NCI-H446 (cell line): ENCODE data around the gene PEX19.
A peak's percentile ranks its signal among the peaks of the same experiment; 100 is the strongest.
"Not testable (repeated sequence)": the region's sequence is repeated elsewhere in the genome, so short reads cannot be mapped to it uniquely, and the experiment has no call there.

Experiments
- DNase-seq, 2 experiments: peaks; one replicate each; lab custom pipeline; 2025; lab: John Stamatoyannopoulos, UW

The PEX19 gene, protein sequence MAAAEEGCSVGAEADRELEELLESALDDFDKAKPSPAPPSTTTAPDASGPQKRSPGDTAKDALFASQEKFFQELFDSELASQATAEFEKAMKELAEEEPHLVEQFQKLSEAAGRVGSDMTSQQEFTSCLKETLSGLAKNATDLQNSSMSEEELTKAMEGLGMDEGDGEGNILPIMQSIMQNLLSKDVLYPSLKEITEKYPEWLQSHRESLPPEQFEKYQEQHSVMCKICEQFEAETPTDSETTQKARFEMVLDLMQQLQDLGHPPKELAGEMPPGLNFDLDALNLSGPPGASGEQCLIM

DNA sequence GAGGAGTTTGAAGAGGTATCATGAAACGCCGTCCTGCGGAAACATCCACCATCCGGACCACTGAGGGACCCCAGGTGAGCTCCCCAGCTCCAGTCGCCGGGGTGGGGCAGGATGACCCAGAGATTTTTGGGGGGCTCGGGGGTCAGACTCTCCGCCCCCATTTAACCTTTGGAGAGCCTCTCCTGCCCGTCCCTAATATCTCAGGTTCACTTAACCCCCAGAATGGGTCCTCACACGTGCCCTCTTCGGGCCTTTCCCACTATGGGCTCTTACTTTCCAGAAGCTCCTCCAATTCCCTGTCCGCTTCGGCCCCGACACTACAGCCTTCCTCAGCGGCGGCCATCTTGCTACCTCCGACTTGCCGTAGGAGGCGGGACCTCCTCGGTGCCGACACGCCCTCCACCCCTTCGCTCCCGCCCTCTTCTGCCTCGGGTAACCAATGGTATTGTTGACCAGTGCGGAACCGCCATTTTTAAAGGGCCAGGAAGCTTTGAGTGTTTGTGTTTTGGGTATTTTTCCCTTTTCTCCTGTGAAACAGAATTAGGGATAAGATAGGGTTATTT lies at the start of gene PEX19:
Gene PEX19, minus strand, starts transcription at position 352 of the 563 bp plus-strand sequence. Its CDS starts 9 bp downstream, at position 343.
- DNase-seq: peak; percentile 88 to 92

DNA sequence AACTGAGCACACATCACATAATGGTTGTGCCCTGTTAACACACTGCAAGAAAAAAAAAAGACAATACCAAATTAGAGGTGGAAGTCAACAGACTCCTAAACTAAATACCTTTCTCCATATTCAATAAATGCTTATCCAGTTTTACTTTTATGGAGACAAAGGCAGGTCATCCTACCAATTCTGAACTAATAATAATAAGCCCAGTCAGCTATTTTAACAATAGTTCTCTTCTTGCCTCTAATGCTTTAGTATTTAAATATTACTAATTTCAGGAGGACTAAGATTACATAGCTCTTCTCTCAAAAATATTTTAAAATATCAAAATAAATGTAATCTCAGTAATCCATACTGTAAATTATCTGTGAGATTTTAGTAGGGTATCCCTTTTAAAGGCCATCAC lies 47.6 kb upstream of the PEX19 start:
- no peak for DNase-seq

DNA sequence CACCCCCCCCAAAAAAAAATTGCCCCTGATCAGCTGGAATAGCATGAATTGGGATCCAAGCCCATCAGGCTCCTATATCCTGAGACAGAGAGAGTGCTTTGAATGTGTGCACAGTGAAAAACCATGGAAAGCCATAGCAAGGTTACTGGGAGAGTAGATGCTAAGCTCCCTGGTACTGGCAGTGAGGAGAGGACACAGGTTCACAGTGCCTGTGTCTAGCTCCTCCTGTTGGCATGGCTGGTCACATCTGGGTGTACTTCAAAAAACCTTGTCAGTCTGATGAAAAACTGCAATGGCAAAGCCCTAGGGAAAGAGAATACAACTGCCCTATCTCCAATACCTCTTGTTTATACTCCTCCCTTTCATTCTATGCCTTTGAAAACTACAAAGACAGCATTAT lies 45.2 kb upstream of the PEX19 start:
- no peak for DNase-seq

DNA sequence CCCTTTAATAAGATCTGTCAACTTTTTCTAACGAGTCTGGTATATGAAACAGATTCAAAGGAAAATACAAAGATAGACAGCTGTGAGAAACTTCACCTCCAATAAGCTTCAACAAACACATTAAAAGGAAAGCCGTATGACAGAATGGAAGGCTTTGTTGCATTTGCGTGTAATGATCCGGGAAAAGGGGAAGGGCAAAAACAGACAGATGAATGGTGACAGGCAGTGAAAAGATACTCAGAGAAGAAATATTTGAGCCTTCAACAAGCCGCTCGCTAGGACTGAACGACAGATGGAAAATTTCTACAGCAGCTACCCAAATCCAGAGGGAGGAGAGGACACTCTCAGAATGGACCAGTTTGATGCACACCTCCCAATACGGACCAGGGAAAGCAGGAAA lies 43.3 kb upstream of the PEX19 start:
- DNase-seq: peak in 1 of 2 experiments; percentile 6

DNA sequence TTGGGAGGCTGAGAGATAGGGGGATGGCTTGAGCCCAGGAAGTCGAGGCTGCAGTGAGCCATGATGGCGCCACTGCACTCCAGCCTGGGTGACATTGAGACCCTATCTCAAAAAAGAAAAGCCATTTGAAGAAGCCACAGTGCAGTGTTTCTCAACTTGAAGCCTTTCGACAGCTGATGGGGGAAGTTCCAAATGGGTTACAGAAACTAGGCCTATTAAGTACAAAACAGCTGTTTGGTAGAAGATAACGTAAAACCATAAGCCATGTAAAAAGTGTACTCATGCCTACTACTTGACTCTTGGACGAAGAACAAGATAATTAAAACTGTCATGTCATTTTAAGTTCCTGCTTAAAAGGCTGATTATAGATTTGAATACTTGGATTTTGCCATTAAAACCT lies 41.5 kb upstream of the PEX19 start:
- DNase-seq: no peak

DNA sequence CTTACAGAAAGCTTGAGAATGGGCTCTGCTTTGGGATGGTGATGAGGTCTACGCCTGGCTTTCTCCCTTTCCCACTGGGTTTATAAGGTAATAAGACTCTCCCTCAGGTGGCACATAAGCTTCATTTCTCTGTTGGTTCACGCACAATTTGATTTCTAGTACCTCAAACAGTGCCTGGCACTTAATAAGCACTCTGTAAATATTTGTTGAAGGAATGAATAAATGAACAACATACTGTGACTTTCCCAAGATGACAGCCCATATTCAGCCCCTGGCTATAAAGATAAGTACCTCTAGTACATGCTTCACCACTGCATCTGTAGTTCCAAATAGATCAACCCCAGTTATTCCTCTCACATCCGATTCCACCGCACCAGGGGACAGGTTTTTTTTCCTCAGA lies 40.3 kb upstream of the PEX19 start:
- DNase-seq: no peak

DNA sequence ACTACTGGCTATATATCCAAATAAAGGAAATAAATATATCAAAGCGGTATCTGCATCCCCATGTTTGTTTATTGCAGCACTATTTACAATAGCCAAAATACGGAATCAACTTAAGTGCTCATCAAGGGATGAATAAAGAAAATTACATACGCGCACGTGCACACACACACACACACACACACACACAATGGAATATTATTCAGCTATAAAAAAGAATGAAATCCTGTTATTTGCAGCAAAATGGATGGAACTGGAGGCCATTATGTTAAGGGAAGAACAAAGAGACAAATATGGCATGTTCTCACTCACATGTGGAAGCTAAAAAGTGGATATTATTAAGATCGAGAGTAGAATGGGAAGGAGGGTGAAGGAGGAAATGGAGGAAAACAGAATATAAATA lies 37.9 kb upstream of the PEX19 start:
- no peak for DNase-seq

DNA sequence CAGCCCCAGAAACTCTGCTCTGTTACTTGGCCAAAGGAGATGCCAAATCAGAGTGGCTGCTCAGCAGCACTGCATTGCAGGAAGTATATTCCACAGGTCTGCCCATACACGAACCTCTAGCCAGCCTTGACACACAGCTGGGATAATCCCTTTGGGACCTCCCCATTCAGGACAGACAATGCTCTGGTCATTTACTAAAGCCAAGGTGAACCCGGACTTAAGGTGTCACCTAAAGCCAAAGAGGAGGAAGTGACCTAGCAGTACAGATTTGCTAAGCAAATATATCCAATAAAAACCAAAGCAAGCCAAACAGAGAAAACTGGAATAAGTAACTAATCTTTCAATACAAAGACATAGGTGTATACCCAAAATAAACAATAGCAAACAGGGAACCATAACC lies 30.4 kb upstream of the PEX19 start:
- DNase-seq: no peak

DNA sequence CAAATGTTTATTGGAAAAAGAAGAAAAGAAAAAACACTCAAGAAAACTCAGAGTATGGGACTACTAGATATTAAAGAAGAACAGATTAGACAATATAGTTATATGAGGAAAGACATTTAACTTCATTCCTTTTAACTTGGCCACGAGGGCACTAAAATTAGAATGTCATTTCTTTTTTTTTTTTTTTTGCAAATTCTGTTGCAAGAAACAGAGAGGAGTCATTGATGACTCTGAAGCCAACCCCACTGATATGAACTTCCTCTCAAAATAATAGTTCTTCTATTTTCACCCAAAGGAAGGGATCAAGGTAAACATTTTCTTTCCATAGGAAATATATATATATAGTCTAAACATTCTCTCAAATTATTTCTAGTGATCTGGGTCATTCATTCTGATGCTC lies 24.6 kb upstream of the PEX19 start:
- no peak for DNase-seq

DNA sequence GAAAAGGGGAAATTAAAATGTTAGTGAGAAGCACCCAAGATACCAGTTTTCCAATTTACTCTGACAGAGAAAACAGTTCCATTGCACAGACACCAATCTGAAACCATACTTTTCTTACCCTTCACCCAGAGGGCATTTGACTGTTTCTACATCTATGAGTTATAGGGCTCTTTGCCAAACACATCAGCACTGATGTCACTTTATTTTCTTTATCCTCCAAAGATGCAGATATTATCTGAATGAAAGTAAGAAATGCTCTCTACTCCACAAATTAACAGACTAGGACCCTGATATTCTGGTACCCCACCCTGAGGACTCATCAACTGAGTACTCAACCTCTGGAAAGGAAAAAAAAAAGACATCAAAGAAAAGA lies 24.2 kb upstream of the PEX19 start:
- no peak for DNase-seq

DNA sequence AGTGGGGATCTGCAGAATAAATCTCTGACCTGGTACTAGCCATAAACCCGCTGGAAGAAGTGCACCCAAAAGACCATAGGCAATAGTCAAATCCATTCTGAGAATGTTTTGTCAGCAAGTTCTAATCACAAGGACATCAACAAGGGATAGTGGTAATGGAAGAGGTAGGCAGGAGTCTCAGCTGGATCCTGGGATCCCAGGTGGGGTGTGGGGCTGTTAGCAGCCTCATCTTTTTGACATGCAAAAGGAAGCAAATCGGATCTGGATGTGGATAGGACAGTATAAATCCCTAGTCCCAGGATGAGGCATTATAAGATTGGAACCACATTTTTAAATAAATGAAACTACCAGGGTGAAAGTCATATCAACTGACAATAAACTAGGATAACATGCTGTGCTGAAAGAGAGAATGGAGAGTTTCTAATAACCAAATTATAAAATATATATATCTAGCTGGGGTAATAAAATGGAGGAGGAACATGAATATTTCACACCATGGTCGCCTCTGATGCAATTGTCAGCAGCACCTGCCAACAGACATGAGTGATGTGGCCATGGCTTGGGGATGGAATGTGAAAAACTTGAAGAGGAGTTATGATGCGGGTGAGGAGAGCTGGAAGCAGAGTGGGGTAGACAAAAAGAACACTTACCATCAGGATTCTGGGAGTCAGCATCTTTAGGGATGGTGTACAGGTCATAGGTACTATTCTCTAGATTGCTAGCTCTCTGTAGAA lies 23.7 kb upstream of the PEX19 start:
- DNase-seq: no peak

DNA sequence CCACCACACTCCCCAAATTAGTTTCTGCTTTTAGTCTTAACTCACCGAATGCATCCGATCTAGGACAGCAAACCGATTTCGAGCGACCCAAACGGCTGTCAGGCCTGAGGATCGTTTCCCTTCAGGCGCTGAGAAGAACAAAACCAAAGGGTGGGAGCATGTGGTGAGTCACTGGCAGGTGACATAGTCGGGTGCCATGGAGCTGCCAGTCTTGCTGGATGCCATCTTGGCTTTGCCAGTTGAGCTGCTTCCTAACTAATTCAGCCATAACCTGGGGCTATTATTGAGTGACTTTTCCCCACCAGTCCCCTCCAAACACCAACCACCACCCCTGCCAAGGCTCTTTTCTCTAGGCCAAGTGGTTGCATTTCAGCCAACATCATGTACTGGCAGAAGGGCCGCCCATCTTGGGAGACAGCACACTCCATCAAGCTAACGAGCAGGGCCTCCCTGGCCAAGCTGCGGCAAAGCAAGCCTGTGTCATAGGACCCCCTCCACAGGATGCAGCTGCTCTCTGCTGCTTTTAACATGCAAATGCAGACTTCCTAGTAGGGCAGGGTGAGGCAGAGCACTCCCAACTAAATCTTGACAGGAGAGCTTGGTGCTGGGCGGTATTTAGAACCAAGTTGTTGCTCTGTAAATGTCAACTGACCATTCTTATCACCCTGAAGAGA lies 22.3 kb upstream of the PEX19 start:
- peak; percentile 4 to 48 for DNase-seq

DNA sequence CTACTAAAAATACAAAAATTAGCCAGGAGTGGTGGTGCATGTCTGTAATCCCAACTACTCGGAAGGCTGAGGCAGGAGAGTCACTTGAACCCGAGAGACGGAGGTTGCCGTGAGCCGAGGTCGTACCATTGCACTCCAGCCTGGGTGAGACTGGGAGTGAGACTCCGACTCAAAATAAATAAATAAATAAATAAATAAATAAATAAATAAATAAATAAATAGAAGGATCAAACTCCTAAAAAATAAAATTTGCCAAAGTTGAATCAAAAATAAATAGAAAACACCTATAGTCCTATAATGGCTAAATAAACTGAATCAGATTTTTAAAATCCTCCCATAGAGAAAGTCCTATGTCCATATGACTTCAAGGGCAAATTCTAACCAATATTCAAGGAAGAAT lies 15.2 kb upstream of the PEX19 start:
- no peak for DNase-seq

DNA sequence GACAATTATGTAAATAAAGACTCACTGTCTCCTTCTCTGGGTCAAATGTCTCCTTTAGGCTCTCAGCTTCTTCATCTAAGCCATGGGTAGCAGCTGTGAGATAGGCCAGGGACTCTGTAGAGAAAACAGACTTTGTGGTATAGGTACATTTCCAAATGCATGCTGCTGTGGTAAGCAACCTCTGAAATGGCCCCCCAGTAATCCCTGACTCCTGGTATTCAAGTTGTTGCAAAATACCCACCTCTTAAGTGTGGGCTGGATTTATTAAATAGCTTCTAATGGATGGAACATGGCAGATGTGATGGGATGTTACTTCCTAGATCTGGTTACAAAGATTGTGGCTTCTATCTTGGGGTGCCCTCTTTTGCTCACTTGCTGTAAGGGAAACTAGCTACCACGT lies 11.1 kb upstream of the PEX19 start:
- no peak for DNase-seq

DNA sequence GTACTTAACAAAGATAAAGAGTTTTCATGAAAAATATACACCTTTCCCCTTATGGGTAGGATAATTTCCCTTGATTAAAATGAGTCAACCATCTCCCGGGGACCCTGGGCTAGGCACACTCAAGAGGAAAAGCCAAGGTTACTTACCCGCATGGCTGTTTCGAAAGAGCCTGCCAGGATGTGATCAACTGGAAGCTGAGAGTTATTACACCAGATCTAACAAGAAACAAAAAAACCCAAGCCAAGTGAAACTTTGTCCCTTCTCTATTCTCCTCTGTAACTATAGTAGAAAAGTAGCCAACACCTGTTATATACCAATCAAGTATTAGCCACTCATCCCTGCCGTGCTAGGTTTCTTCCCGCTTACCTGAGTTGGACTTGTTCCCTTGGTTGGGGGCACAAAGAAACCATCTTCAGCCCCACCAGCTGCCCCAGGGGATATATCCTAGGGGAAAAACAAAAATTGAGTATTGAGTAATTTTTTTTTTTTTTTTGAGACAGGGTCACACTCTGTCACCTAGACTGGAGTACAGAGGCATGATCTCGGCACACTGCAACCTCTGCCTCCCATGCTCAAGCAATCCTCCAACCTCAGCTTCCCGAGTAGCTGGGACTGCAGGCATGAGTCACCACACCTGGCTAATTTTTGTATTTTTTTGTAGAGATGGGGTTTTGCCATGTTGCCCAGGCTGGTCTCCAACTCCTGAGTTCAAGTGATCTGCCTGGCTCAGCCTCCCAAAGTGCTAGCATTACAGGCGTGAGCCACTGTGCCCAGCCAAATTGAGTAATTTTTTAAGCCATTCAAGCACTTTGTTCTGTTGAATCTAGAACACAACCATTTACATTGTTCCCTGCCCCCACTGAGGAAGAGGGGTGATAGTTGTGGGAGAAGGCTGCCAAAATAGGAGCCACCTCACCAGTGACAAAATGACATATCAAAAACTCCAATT lies 8.4 kb upstream of the PEX19 start:
- no peak for DNase-seq

DNA sequence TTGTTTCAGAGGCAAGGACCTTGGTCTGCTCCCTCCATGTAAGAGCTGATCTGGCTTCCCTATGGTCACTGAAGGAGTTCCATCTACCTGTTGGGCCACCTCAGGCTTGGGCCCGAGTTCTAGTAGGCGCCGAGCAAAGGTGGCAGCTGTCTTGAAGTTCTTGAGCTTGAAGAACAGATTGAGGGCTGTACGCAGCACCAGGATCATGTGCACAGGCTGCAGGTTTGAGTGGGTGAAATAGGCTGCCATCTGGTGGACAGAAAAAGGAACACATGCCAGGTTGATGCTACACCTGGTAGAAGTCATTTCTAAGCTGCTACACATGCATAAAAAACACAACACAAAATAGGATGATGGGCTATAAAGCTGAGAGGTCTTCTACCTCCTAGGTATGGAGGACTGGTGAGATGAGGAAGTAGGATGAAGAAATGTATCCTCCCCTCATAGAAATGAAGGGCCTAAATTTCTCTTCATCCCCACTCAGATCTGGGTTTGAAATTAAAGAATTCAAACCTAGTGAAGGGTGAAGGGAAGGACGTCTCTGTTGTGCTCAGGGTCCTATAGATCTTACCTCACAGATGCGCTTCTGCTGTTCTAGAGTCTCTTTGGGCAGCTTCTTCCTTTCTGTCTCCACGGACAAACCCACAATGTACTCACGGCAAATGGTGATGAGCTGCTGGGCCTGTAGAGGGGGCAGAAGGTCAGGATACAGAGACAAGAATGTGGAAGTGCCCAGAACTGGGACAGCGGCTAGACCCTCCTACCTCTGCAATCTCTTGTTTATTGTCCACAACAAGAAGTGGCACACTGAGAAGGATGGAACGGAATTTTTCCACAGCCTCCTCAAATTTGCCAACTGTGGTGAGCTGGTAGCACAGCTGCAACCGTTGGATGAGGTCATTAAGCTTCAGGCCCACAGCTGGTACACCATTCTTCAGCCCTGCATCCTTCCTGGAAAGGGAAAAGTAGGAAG lies 6.6 kb upstream of the PEX19 start:
- DNase-seq: peak in 1 of 2 experiments; percentile 69

DNA sequence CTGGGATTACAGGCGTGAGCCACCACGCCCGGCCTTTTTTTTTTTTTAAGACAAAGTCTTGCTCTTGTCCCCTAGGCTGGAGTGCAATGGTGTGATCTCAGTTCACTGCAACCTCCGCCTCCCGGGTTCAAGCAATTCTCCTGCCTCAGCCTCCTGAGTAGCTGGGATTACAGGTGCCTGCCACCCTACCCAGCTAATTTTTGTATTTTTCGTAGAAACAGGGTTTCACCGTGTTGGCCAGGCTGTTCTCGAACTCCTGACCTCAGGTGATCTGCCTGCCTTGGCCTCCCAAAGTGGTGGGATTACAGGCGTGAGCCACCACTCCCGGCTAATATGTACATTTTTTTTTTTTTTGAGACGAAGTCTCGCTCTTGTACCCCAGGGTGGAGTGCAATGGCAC lies 2.8 kb upstream of the PEX19 start:
- not testable (repeated sequence) for DNase-seq

DNA sequence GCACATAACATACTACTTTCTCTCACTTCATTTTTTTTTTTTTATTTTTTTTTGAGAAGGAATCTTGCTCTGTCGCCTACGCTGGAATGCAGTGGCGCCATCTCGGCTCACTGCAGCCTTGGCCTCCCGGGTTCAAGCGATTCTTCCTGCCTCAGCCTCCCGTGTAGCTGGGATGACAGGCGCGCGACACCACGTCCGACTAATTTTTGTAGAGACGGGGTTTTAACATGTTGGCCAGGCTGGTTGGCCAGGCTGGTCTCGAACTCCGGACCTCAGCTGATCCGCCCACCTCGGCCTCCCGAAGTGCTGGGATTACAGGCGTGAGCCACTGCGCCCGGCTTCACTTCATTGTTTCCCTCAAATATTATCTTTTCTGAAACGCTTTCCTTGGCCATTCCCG lies 573 bp upstream of the PEX19 start:
- no peak for DNase-seq

DNA sequence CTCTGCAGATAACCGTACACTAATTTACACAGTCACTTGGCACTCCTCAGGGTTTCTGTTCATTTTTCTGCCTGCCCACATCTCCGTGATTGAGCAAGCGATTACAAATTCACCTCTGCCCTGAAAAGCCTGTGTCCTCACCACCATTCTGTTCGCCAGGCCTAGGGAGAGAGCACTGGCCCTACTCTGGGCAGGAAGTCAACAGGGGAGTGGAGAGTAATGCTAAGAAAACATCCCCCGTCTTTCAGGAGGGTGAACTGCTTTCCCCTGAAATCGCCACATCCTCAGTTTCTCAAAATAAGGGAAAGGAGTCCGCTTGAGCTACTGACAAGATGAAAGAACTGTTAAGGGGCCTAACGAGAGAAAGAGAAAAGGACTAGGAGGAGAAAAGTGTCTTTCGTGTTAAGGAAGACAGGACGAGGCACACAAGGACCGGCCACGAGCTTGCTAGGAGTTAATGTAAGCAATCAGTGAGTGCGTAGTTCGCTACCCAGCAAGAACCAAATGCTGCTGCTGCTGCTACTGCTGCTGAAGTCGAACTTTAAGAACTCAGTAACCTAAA lies 632 bp downstream of the PEX19 start:
- DNase-seq: no peak

DNA sequence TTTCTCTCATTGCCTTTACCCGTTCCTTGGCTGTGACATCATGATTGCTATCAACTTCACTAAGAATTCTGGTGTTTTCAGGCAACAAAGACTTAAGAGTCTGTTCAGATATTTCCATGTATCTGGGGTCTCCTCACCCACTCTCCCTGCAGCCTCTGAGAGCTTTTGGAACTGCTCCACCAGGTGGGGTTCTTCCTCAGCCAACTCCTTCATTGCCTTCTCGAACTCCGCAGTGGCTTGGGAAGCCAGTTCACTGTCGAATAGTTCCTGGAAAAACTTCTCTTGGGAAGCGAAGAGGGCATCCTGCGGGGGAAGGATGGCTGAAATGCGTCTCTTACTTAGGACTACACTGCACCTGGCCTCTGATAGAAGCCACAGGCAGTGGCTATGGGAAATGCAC lies 2.1 kb downstream of the PEX19 start:
- no peak for DNase-seq
